NCI-H128 (cell line): Measurements from ENCODE around the gene NOTCH1.
A peak's percentile ranks its signal among the peaks of the same experiment; 100 is the strongest.

Experiments used
- DNase-seq: peaks from one replicate; lab custom pipeline; 2025; ENCODE audit not compliant: unreplicated experiment; lab: John Stamatoyannopoulos, UW

NOTCH1 gene

GRCh38 chr9:136532799-136533774, 12.8 kb downstream of the NOTCH1 start:
- DNase-seq: no peak

GRCh38 chr9:136531904-136532798, 13.7 kb downstream of the NOTCH1 start:
- DNase-seq: no peak

GRCh38 chr9:136531186-136531903, 14.5 kb downstream of the NOTCH1 start:
- no peak for DNase-seq

- no peak for DNase-seq
These were observed 15.3 kb downstream of the NOTCH1 start for GRCh38 chr9:136530461-136531089.

GRCh38 chr9:136529516-136530460, 16.1 kb downstream of the NOTCH1 start:
- no peak for DNase-seq

- no peak for DNase-seq
These were observed 17.0 kb downstream of the NOTCH1 start for GRCh38 chr9:136528716-136529341.

GRCh38 chr9:136527721-136528710, 17.8 kb downstream of the NOTCH1 start:
- DNase-seq: peak; percentile 18

GRCh38 chr9:136527131-136527530, 18.7 kb downstream of the NOTCH1 start:
- no peak for DNase-seq

- DNase-seq: no peak
These were observed 19.2 kb downstream of the NOTCH1 start for GRCh38 chr9:136526625-136527066.

GRCh38 chr9:136525841-136526499, 19.9 kb downstream of the NOTCH1 start:
- no peak for DNase-seq

GRCh38 chr9:136525207-136525606, 20.6 kb downstream of the NOTCH1 start:
- no peak for DNase-seq

- no peak for DNase-seq
These were observed 23.3 kb downstream of the NOTCH1 start for GRCh38 chr9:136522314-136523237.

GRCh38 chr9:136521537-136521936, 24.3 kb downstream of the NOTCH1 start:
- DNase-seq: no peak

GRCh38 chr9:136520053-136520540, 25.8 kb downstream of the NOTCH1 start:
- no peak for DNase-seq

GRCh38 chr9:136519263-136520052, 26.4 kb downstream of the NOTCH1 start:
- DNase-seq: no peak
